ENCODE data around the gene NR2F1. TPM values are rescaled to one million over a fixed set of nuclear protein-coding genes. Genes with fewer than 3 reads are reported as not detected.
A peak's percentile ranks its signal among the peaks of the same experiment; 100 is the strongest.

NR2F1 gene
- total and polyA plus RNA-seq, 2 donors (not counting 1 experiment from before 2014, with no cell fraction given): 64.4 to 90.8 TPM

- peak overlapping the region; percentile 26 for H3K9ac ChIP-seq (ENCODE audit: insufficient read depth, low read length)
- H3K36me3 ChIP-seq (ENCODE audit: control insufficient read depth, insufficient read depth, low read length): peaks cover 3% of the 10 kb centered on the region
- no peaks in the 10 kb centered on the region for H4K20me1 ChIP-seq (ENCODE audit: control insufficient read depth, extremely low read depth, insufficient read depth, low read length)
- DNase-seq (ENCODE audit: low read depth in 2 of 2): no peak
- no peaks in the 10 kb centered on the region for H3K9me3 ChIP-seq (ENCODE audit: control insufficient read depth, insufficient read depth, low read depth, low read length)
- H3K4me2 ChIP-seq (ENCODE audit: extremely low read depth, insufficient read depth, low read length): peak overlapping the region; percentile 95
- no peaks in the 10 kb centered on the region for H3K27me3 ChIP-seq (ENCODE audit: control insufficient read depth, insufficient read depth, low read length)
- H2AFZ ChIP-seq (ENCODE audit: low read length): peak overlapping the region; percentile 67
- peak overlapping the region; percentile 91 for H3K27ac ChIP-seq (ENCODE audit: insufficient read depth, low read length)
- H3K4me3 ChIP-seq (replicated peaks in 1 of 4; ENCODE audit: control extremely low read depth in 1 of 4, insufficient read depth in 1 of 4, low read depth in 3 of 4, low read length in 4 of 4): peak overlapping the region; percentile 31 to 67 (median 54)
- peaks cover 55% of the 10 kb centered on the region for H3K79me2 ChIP-seq (ENCODE audit: control insufficient read depth, insufficient read depth, low read length)
- TF ChIP-seq, protein P1, sequence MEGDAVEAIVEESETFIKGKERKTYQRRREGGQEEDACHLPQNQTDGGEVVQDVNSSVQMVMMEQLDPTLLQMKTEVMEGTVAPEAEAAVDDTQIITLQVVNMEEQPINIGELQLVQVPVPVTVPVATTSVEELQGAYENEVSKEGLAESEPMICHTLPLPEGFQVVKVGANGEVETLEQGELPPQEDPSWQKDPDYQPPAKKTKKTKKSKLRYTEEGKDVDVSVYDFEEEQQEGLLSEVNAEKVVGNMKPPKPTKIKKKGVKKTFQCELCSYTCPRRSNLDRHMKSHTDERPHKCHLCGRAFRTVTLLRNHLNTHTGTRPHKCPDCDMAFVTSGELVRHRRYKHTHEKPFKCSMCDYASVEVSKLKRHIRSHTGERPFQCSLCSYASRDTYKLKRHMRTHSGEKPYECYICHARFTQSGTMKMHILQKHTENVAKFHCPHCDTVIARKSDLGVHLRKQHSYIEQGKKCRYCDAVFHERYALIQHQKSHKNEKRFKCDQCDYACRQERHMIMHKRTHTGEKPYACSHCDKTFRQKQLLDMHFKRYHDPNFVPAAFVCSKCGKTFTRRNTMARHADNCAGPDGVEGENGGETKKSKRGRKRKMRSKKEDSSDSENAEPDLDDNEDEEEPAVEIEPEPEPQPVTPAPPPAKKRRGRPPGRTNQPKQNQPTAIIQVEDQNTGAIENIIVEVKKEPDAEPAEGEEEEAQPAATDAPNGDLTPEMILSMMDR (conservative IDR thresholded peaks at IDR 0.05 in 1 of 2, IDR thresholded peaks at IDR 0.05 in 1 of 2; ENCODE audit: low read depth in 1 of 2, low read length in 2 of 2): no peak
- no peak for TF ChIP-seq EZH2 (IDR thresholded peaks at IDR 0.05; ENCODE audit: low read length, missing control alignments)
- peaks cover 24% of the 10 kb centered on the region for H3K4me1 ChIP-seq (ENCODE audit: control insufficient read depth, extremely low read depth, insufficient read depth, low read length)
These were observed 16.0 kb downstream of the NR2F1 start for GRCh38 chr5:93599001-93599379.

DNA sequence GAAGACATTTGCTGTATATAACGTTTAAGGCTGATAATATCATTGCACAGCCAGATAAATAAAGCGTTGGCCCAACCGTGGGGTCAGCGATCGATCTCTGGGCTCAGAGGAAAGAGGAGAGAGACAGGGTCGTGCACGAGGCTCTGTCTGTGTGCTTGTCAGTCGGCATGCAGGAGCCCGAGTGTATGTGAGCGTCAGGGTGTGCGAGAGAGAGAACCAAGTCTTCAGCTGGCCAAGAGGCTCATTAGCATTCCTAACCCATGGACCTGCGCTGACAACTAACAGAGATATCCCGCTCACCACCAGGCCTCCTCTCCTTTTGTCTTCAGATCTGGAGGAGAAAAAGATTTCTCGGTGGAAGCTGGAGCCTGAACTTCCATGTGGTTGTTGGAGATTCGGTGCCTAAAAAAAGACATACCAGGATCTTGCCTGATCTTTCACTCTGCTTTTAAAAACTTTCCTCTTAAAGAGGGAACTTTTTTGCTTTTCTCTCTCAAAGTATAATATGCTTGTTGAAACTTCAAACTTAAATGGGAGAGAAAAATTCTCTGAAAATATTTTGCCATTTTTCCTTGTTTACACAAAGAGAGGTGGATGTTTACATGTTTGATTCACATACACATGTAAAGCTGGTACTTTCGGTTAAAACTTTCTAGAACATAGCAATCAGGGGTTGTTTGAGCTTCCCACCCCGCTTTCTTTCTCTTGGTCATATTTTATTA lies 16.5 kb downstream of the NR2F1 start:
- Histone ChIP-seq H3K4me2 (ENCODE audit: extremely low read depth, insufficient read depth, low read length) (peak overlapping the region; percentile 95), H3K9me3 (ENCODE audit: control insufficient read depth, insufficient read depth, low read depth, low read length) (no peaks in the 10 kb centered on the region), H4K20me1 (ENCODE audit: control insufficient read depth, extremely low read depth, insufficient read depth, low read length) (no peaks in the 10 kb centered on the region), H2AFZ (ENCODE audit: low read length) (peak overlapping the region; percentile 67), H3K4me1 (ENCODE audit: control insufficient read depth, extremely low read depth, insufficient read depth, low read length) (peaks cover 24% of the 10 kb centered on the region), H3K4me3 (replicated peaks in 1 of 4; ENCODE audit: control extremely low read depth in 1 of 4, insufficient read depth in 1 of 4, low read depth in 3 of 4, low read length in 4 of 4) (peak overlapping the region; percentile 31 to 67 (median 54)), H3K27ac (ENCODE audit: insufficient read depth, low read length) (peak overlapping the region; percentile 91), H3K79me2 (ENCODE audit: control insufficient read depth, insufficient read depth, low read length) (peaks cover 50% of the 10 kb centered on the region), H3K27me3 (ENCODE audit: control insufficient read depth, insufficient read depth, low read length) (no peaks in the 10 kb centered on the region), H3K9ac (ENCODE audit: insufficient read depth, low read length) (peak overlapping the region; percentile 27), H3K36me3 (ENCODE audit: control insufficient read depth, insufficient read depth, low read length) (peaks cover 3% of the 10 kb centered on the region)
- no peak for TF ChIP-seq EZH2 (IDR thresholded peaks at IDR 0.05; ENCODE audit: low read length, missing control alignments)
- TF ChIP-seq, protein P1 (conservative IDR thresholded peaks at IDR 0.05 in 1 of 2, IDR thresholded peaks at IDR 0.05 in 1 of 2; ENCODE audit: low read depth in 1 of 2, low read length in 2 of 2): no peak
- DNase-seq (ENCODE audit: low read depth in 2 of 2): peak; percentile 79 to 91

- Histone ChIP-seq H3K36me3 (ENCODE audit: control insufficient read depth, insufficient read depth, low read length) (no peaks in the 10 kb centered on the region), H3K27ac (ENCODE audit: insufficient read depth, low read length) (peak overlapping the region; percentile 91), H3K9ac (ENCODE audit: insufficient read depth, low read length) (peak overlapping the region; percentile 41), H3K4me2 (ENCODE audit: extremely low read depth, insufficient read depth, low read length) (peak overlapping the region; percentile 95), H3K79me2 (ENCODE audit: control insufficient read depth, insufficient read depth, low read length) (peaks cover 50% of the 10 kb centered on the region), H3K4me1 (ENCODE audit: control insufficient read depth, extremely low read depth, insufficient read depth, low read length) (peaks cover 22% of the 10 kb centered on the region), H3K4me3 (replicated peaks in 1 of 4; ENCODE audit: control extremely low read depth in 1 of 4, insufficient read depth in 1 of 4, low read depth in 3 of 4, low read length in 4 of 4) (peak overlapping the region; percentile 42 to 67 (median 54)), H3K9me3 (ENCODE audit: control insufficient read depth, insufficient read depth, low read depth, low read length) (no peaks in the 10 kb centered on the region), H3K27me3 (ENCODE audit: control insufficient read depth, insufficient read depth, low read length) (no peaks in the 10 kb centered on the region), H4K20me1 (ENCODE audit: control insufficient read depth, extremely low read depth, insufficient read depth, low read length) (no peaks in the 10 kb centered on the region), H2AFZ (ENCODE audit: low read length) (no peak overlapping the region)
- DNase-seq (ENCODE audit: low read depth in 2 of 2): peak; percentile 71 to 83
- no peak for TF ChIP-seq EZH2 (IDR thresholded peaks at IDR 0.05; ENCODE audit: low read length, missing control alignments)
- TF ChIP-seq, protein P1 (conservative IDR thresholded peaks at IDR 0.05 in 1 of 2, IDR thresholded peaks at IDR 0.05 in 1 of 2; ENCODE audit: low read depth in 1 of 2, low read length in 2 of 2): no peak
These were observed 17.5 kb downstream of the NR2F1 start for GRCh38 chr5:93600409-93601070.

Measured in fibroblast of lung (primary cell).